ENCODE measurements around the gene PGAP3.

DNA sequence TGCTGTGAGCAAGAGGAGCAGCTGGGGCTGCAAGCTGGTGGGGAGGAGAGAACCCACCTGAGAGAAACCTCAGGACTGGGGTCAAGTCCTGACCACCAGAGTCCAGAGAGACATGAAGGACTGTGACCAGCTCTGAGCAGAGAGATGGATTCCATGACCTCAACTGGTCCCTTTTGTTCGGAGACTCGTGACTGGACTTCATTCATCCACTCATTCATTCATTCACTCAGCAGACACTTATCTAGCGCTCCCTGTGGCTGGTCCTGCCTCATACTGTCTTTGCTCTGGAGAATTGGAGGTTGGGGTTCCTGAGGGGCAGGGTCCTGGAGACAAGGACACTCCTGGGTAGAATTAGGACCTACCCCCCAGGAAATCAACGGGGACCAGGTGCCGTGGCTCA is 16.1 kb upstream of the PGAP3 start:
- TF ChIP-seq, protein P1, sequence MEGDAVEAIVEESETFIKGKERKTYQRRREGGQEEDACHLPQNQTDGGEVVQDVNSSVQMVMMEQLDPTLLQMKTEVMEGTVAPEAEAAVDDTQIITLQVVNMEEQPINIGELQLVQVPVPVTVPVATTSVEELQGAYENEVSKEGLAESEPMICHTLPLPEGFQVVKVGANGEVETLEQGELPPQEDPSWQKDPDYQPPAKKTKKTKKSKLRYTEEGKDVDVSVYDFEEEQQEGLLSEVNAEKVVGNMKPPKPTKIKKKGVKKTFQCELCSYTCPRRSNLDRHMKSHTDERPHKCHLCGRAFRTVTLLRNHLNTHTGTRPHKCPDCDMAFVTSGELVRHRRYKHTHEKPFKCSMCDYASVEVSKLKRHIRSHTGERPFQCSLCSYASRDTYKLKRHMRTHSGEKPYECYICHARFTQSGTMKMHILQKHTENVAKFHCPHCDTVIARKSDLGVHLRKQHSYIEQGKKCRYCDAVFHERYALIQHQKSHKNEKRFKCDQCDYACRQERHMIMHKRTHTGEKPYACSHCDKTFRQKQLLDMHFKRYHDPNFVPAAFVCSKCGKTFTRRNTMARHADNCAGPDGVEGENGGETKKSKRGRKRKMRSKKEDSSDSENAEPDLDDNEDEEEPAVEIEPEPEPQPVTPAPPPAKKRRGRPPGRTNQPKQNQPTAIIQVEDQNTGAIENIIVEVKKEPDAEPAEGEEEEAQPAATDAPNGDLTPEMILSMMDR (conservative IDR thresholded peaks at IDR 0.05; ENCODE audit: low read depth, low read length) = no peak
- no peak for TF ChIP-seq EZH2 (IDR thresholded peaks at IDR 0.05; ENCODE audit: low read length, unreplicated experiment)

All from PC-3 (cell line).